Omental fat pad (tissue), 4 donors: ENCODE data around the gene ODC1. TPM values are rescaled to one million over a fixed set of nuclear protein-coding genes. Genes with fewer than 3 reads are reported as not detected.
"Not testable (repeated sequence)": the region's sequence is repeated elsewhere in the genome, so short reads cannot be mapped to it uniquely, and the experiment has no call there.

Source experiments
- ATAC-seq: fragments of 150-250 bp; one replicate; pipeline ENCODE4 v1.9.1; 2016; ENCODE audit warnings: mild to moderate bottlenecking, moderate library complexity; ENCODE audit not compliant: low FRiP score
- DNase-seq: peaks from one replicate; pipeline ENCODE4 v3.0.0-alpha.2; 2019; ENCODE audit warnings: low spot score
- total RNA-seq, 4 donors: library from RNA; depleted of rRNA; stranded (reverse); fragments of >200 nt; gene quantifications; one replicate each; pipeline ENCODE4 v1.1.0, GENCODE V29; 2016
- TF ChIP-seq, protein P1 (sequence below), 3 donors: fragments of 450-650 bp; IDR thresholded peaks; one replicate each; pipeline ENCODE4 v1.5.1; 2016 to 2017; ENCODE audit warnings: antibody characterized with exemption in 3 of 3, mild to moderate bottlenecking in 3 of 3, moderate library complexity in 2 of 3

The ODC1 gene
- total RNA-seq, 4 donors from 2014 or later, result 46.8 to 264 (median 114) TPM

GRCh38 chr2:10493075-10493633 is 45.0 kb upstream of the ODC1 start:
- TF ChIP-seq, protein P1, sequence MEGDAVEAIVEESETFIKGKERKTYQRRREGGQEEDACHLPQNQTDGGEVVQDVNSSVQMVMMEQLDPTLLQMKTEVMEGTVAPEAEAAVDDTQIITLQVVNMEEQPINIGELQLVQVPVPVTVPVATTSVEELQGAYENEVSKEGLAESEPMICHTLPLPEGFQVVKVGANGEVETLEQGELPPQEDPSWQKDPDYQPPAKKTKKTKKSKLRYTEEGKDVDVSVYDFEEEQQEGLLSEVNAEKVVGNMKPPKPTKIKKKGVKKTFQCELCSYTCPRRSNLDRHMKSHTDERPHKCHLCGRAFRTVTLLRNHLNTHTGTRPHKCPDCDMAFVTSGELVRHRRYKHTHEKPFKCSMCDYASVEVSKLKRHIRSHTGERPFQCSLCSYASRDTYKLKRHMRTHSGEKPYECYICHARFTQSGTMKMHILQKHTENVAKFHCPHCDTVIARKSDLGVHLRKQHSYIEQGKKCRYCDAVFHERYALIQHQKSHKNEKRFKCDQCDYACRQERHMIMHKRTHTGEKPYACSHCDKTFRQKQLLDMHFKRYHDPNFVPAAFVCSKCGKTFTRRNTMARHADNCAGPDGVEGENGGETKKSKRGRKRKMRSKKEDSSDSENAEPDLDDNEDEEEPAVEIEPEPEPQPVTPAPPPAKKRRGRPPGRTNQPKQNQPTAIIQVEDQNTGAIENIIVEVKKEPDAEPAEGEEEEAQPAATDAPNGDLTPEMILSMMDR (IDR thresholded peaks at IDR 0.05), result no peak
- DNase-seq, result no peak

DNA sequence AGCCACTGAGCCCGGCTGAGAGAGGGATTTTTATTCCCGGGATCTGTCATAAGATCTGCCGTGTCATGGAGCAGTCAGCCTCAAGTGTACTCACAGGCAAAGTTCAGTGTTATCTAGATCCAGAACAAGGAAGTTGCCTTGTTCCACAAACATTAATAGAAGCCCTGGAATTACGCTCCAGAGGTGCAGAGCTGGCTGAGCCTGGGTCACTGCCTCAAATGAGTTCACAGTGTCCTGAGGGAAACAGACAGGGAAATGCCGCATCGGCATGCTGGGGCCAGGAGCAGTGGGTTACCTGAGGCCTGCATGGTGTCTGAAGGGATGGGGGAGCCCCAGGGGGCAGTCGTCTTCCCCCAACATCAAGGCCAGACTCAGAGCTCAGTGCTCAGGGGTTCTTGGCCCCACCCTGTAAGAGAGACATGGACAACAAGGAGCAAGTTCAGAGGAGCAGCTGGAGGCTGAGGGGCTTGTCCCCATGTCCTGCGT is 42.7 kb upstream of the ODC1 start:
- no peak for ATAC-seq
- DNase-seq, result no peak
- TF ChIP-seq, protein P1 (IDR thresholded peaks at IDR 0.05), result no peak

More at GRCh38 chr2:10493075-10493633, 45.0 kb upstream of the ODC1 start:
- ATAC-seq, result no peak

- ATAC-seq, result no peak
- DNase-seq, result no peak
- TF ChIP-seq, protein P1 (IDR thresholded peaks at IDR 0.05), result no peak
These were observed 41.9 kb upstream of the ODC1 start for GRCh38 chr2:10489842-10490555.

GRCh38 chr2:10488142-10488541 is 40.0 kb upstream of the ODC1 start:
- not testable (repeated sequence) for DNase-seq, ATAC-seq

- not testable (repeated sequence) for DNase-seq, ATAC-seq
These were observed 39.6 kb upstream of the ODC1 start for GRCh38 chr2:10487741-10488104.

DNA sequence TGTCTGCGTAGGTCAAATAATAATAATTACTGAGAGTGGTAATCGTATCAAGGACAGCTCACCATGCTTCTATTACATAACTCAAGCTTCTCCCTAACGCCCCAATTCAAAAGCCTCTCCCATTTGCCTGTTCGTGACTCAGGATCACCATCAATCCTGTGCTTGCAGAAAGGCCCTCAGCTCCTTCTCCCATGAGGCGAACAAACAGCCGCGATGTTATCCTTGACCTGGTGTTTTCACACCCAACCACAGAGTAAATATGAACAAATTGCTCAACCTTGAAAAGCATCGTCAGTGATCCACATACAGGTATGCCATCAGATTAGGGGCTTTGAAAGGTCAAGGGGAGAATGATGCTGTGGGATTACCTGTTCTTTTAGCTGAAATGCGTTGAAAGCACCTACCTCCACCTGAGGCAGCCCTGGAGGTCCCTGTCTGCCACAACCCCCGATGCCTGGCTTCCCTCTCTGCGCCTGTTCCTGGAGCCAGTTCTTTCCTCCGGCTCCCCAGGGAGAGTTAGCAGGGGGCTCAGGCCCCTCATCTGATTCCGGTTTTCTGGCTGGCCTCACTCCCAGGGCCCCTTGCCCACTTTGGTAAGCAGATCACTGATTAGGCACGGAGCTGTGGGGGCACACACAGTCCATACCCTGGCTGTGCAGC is 39.1 kb upstream of the ODC1 start:
- ATAC-seq, result no peak
- TF ChIP-seq, protein P1 (IDR thresholded peaks at IDR 0.05), result no peak
- DNase-seq, result no peak

DNA sequence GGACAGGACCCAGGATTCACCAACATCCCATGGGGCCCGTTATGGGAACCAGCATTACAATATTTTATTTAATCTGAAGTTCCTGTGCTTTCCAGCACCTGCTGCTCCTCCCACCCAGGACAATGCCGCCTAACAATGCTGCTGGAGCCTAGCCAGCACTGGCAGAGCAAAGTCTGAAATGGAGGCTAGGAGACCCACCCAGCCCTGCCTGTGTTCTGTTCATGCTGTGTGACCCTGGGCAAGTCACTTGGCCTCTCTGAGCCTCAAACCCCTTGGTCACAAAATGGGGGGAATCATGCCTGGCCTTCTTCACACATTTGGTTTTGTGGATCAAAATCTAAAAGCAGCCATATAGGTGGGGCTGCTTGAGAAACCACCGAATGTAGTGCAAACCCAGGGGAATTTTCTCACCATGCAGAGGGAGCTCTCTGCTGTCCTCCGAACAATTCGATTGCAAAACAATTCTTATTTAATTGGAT is 38.5 kb upstream of the ODC1 start:
- DNase-seq, result no peak
- TF ChIP-seq, protein P1 (IDR thresholded peaks at IDR 0.05), result no peak
- ATAC-seq, result no peak

GRCh38 chr2:10486091-10486490 is 38.0 kb upstream of the ODC1 start:
- TF ChIP-seq, protein P1 (IDR thresholded peaks at IDR 0.05), result no peak
- DNase-seq (no peak), ATAC-seq (no peak)
